ENCODE measurements around the gene TMUB2.
A peak's percentile ranks its signal among the peaks of the same experiment; 100 is the strongest.
"Not testable (repeated sequence)": the region's sequence is repeated elsewhere in the genome, so short reads cannot be mapped to it uniquely, and the experiment has no call there.

The TMUB2 gene

GRCh38 chr17:44219108-44219615, 32.4 kb downstream of the TMUB2 start:
- peak; percentile 89 for DNase-seq (ENCODE audit: low read depth, low spot score)

GRCh38 chr17:44219616-44220212, 32.9 kb downstream of the TMUB2 start, which contains the start of gene UBTF:
Gene UBTF, minus strand, starts transcription at chr17:44219675. Its CDS starts 1,446 bp downstream, at chr17:44218229.
- peak; percentile 89 for DNase-seq (ENCODE audit: low read depth, low spot score)

GRCh38 chr17:44220213-44221083, 33.7 kb downstream of the TMUB2 start:
- DNase-seq (ENCODE audit: low read depth, low spot score) = peak; percentile 70

GRCh38 chr17:44221084-44221861, 34.5 kb downstream of the TMUB2 start:
- DNase-seq (ENCODE audit: low read depth, low spot score) = peak; percentile 88

- DNase-seq (ENCODE audit: low read depth, low spot score) = no peak
Measured at GRCh38 chr17:44221862-44222111, 35.0 kb downstream of the TMUB2 start.

- peak; percentile 88 for DNase-seq (ENCODE audit: low read depth, low spot score)
Measured at GRCh38 chr17:44222112-44222869, 35.5 kb downstream of the TMUB2 start.

GRCh38 chr17:44223541-44224071, 36.8 kb downstream of the TMUB2 start:
- DNase-seq (ENCODE audit: low read depth, low spot score) = peak; percentile 56

GRCh38 chr17:44229090-44229489, 42.3 kb downstream of the TMUB2 start:
- no peak for DNase-seq (ENCODE audit: low read depth, low spot score)

- DNase-seq (ENCODE audit: low read depth, low spot score) = no peak
Measured at GRCh38 chr17:44230140-44230539, 43.4 kb downstream of the TMUB2 start.

GRCh38 chr17:44232061-44232460, 45.3 kb downstream of the TMUB2 start:
- DNase-seq (ENCODE audit: low read depth, low spot score) = no peak

- DNase-seq (ENCODE audit: low read depth, low spot score) = no peak
Measured at GRCh38 chr17:44233582-44233981, 46.8 kb downstream of the TMUB2 start.

- DNase-seq (ENCODE audit: low read depth, low spot score) = peak; percentile 39
Measured at GRCh38 chr17:44235583-44235936, 48.8 kb downstream of the TMUB2 start.

- DNase-seq (ENCODE audit: low read depth, low spot score) = no peak
Measured at GRCh38 chr17:44236444-44236991, 49.7 kb downstream of the TMUB2 start.

- DNase-seq (ENCODE audit: low read depth, low spot score) = not testable (repeated sequence)
Measured at GRCh38 chr17:44237886-44238285, 51.1 kb downstream of the TMUB2 start.

GRCh38 chr17:44241106-44241624, 54.4 kb downstream of the TMUB2 start:
- no peak for DNase-seq (ENCODE audit: low read depth, low spot score)
